NCI-H2227 (cell line): ENCODE data around the gene WDPCP.
"Not testable (repeated sequence)": the region's sequence is repeated elsewhere in the genome, so short reads cannot be mapped to it uniquely, and the experiment has no call there.

Experiments
- DNase-seq: peaks from one replicate; lab custom pipeline; 2025; ENCODE audit not compliant: unreplicated experiment; lab: John Stamatoyannopoulos, UW

WDPCP gene

GRCh38 chr2:63544017-63544627 is 44.2 kb downstream of the WDPCP start:
- no peak for DNase-seq

- no peak for DNase-seq
Observed at GRCh38 chr2:63539416-63540162, 48.7 kb downstream of the WDPCP start.

- no peak for DNase-seq
Observed at GRCh38 chr2:63538390-63538789, 49.9 kb downstream of the WDPCP start.

- DNase-seq = no peak
Observed at GRCh38 chr2:63537306-63537705, 51.0 kb downstream of the WDPCP start.

GRCh38 chr2:63530704-63531279 is 57.5 kb downstream of the WDPCP start:
- DNase-seq = no peak

GRCh38 chr2:63525905-63526304 is 62.4 kb downstream of the WDPCP start:
- DNase-seq = no peak

GRCh38 chr2:63522950-63523349 is 65.3 kb downstream of the WDPCP start:
- no peak for DNase-seq

GRCh38 chr2:63520793-63521192 is 67.5 kb downstream of the WDPCP start:
- no peak for DNase-seq

GRCh38 chr2:63514781-63515180 is 73.5 kb downstream of the WDPCP start:
- DNase-seq = no peak

GRCh38 chr2:63514237-63514716 is 74.0 kb downstream of the WDPCP start:
- DNase-seq = no peak

- no peak for DNase-seq
Observed at GRCh38 chr2:63506320-63506719, 82.0 kb downstream of the WDPCP start.

GRCh38 chr2:63503818-63504217 is 84.5 kb downstream of the WDPCP start:
- no peak for DNase-seq

- DNase-seq = no peak
Observed at GRCh38 chr2:63500398-63500797, 87.9 kb downstream of the WDPCP start.

GRCh38 chr2:63497576-63497975 is 90.7 kb downstream of the WDPCP start:
- DNase-seq = no peak

GRCh38 chr2:63494968-63495367 is 93.3 kb downstream of the WDPCP start:
- no peak for DNase-seq

GRCh38 chr2:63494100-63494499 is 94.2 kb downstream of the WDPCP start:
- no peak for DNase-seq

- no peak for DNase-seq
Observed at GRCh38 chr2:63488118-63488713, 100.1 kb downstream of the WDPCP start.

GRCh38 chr2:63486861-63487290 is 101.4 kb downstream of the WDPCP start:
- no peak for DNase-seq

GRCh38 chr2:63484901-63485300 is 103.4 kb downstream of the WDPCP start:
- DNase-seq = no peak

- DNase-seq = no peak
Observed at GRCh38 chr2:63484481-63484880, 103.8 kb downstream of the WDPCP start.

GRCh38 chr2:63477686-63478085 is 110.6 kb downstream of the WDPCP start:
- no peak for DNase-seq

- not testable (repeated sequence) for DNase-seq
Observed at GRCh38 chr2:63469313-63469712, 119.0 kb downstream of the WDPCP start.
